ENCODE data around the gene UGT8.

DNA sequence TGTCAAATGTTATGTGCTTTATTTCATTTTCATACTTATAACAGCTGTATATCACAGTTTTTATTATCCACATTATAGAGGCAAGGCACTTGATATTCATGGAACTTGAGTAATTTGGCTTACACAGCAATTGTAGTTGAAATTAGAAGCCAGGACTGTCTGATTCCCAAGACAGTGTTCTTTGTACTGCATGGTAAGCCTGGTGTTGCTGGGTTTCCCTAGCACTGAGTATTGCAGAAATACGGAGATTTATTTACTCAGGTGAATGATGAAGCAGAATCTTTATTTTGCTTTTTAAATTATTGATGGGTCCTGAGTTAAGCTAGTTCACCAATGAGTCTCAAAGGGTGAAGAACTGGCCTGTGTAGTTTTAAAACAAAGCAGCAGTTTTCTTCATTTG, 70.0 kb downstream of the UGT8 start:
- TF ChIP-seq SPI1 (IDR thresholded peaks at IDR 0.05; ENCODE audit: low read depth, low read length) (no peak), POLR2A (IDR thresholded peaks at IDR 0.05; ENCODE audit: low read depth, low read length) (no peak), POLR2AphosphoS5 (IDR thresholded peaks at IDR 0.05; ENCODE audit: low read depth, low read length) (no peak), TAF1 (IDR thresholded peaks at IDR 0.05; ENCODE audit: low read depth, low read length) (no peak), PAX5 (IDR thresholded peaks at IDR 0.05; ENCODE audit: insufficient read depth, low read length, severe bottlenecking) (no peak)
